Heart left ventricle (tissue), 16 donors: ENCODE data around the gene PWP1. TPM values are rescaled to one million over a fixed set of nuclear protein-coding genes. Genes with fewer than 3 reads are reported as not detected.
A peak's percentile ranks its signal among the peaks of the same experiment; 100 is the strongest.

ENCODE experiments used
- ATAC-seq, 4 donors: fragments of 200-7000 bp; cut with Tn5 transposase; one replicate each; pipeline ENCODE4 v1.9.1; 2020 to 2022; ENCODE audit warnings: moderate library complexity in 4 of 4, mild to moderate bottlenecking in 3 of 4, moderate number of reproducible peaks in 1 of 4
- DNase-seq, 5 donors: peaks; one replicate each; pipeline ENCODE4 v3.0.0-alpha.2; 2020
- H3K27ac ChIP-seq, 12 donors: fragments of 200-600 bp; sonication (generic) in 4 of 12; one replicate each; pipeline versions ENCODE4 v1.5.0 to v1.8.0; 2016 to 2022; ENCODE audit warnings: mild to moderate bottlenecking in 2 of 12
- H3K27me3 ChIP-seq, 9 donors: fragments of 200-600 bp; sonication (generic) in 2 of 9; one replicate each; pipeline versions ENCODE4 v1.5.1 to v1.8.0; 2016 to 2022; ENCODE audit warnings: mild to moderate bottlenecking in 3 of 9
- H3K36me3 ChIP-seq, 9 donors: fragments of 200-600 bp; sonication (generic) in 2 of 9; one replicate each; pipeline versions ENCODE4 v1.5.0 to v1.8.0; 2018 to 2022; ENCODE audit warnings: mild to moderate bottlenecking in 2 of 9
- H3K4me1 ChIP-seq, 12 donors: fragments of 200-600 bp; sonication (generic) in 4 of 12; one replicate each; pipeline versions ENCODE4 v1.5.0 to v1.8.0; 2016 to 2022; ENCODE audit warnings: mild to moderate bottlenecking in 3 of 12
- H3K4me3 ChIP-seq, 12 donors: fragments of 200-600 bp; sonication (generic) in 4 of 12; one replicate each; pipeline versions ENCODE4 v1.5.0 to v1.8.0; 2017 to 2022; ENCODE audit warnings: mild to moderate bottlenecking in 9 of 12, moderate library complexity in 4 of 12
- H3K9me3 ChIP-seq, 12 donors: fragments of 200-600 bp; sonication (generic) in 4 of 12; one replicate each; pipeline versions ENCODE4 v1.5.0 to v1.8.0; 2016 to 2022; ENCODE audit warnings: mild to moderate bottlenecking in 1 of 12
- CTCF ChIP-seq, 12 donors: fragments of 200-600 bp; sonication (generic) in 4 of 12; IDR thresholded peaks; one replicate each; pipeline versions ENCODE4 v1.5.0 to v1.8.0; 2018 to 2022; ENCODE audit warnings: antibody characterized with exemption in 12 of 12, mild to moderate bottlenecking in 5 of 12
- POLR2A ChIP-seq, 2 donors: fragments of 450-650 bp; IDR thresholded peaks; one replicate each; pipeline ENCODE4 v1.6.1; 2017; ENCODE audit warnings: antibody characterized with exemption in 2 of 2, mild to moderate bottlenecking in 2 of 2, moderate library complexity in 2 of 2
- WGBS, 4 donors: extraction: QIAGEN DNeasy Blood & Tissue Kit in 2 of 4; methylation state at CpG; one replicate each; pipeline versions ENCODE4 v1.1.5 to v1.1.7; 2013 to 2018; 5-methylcytosine and 5-hydroxymethylcytosine counted together
- intact Hi-C, 10 donors: fragments of 100-400 bp; cut with DNase I; formaldehyde crosslinking; loops; one replicate each; pipeline versions ENCODE4 v1.11.1 to v1.14.2; 2022
- polyA plus RNA-seq, 2 donors: library from polyadenylated mRNA; stranded (reverse); fragments of 200-250 nt; gene quantifications; one replicate each; pipeline ENCODE4 v1.2.3, GENCODE V29; 2013
- total RNA-seq, 9 donors: library from RNA; depleted of rRNA in 2 of 9; stranded (reverse); fragments of >200 nt in 2 of 9; fragmentation: NEBNext Ultra II Directional in 3 of 9; extraction: Animal tissue kit (Norgen Biotek cat#: 25700) in 3 of 9; gene quantifications; one replicate each; pipeline versions ENCODE4 v1.1.0 to v1.2.4, GENCODE V29; 2016 to 2023
- donor health status: ischemic (EF 13 %, LVEDD 7.1; RV severe dilation, severe dysfunction).
- donor health status: healthy with polysubstance abuse.
- donor health status: DM: no; HTN: yes; CAD: no.
- donor health status: DM: no; HTN: no; CAD: no.
- donor health status: ischemic (EF 25% LVEDD 6.9; RV normal size, moderate dysfunction).
- donor health status: ischemic (EF 25% LVEDD 5.7; RV mildly dilated, moderate dysfunction).
- donor health status: healthy.
- donor health status: DM: yes; HTN: yes; CAD: no.
- donor health status: ischemic (EF 35%, LVEDD 5.7; RV mildly dilated, moderate dysfunction).
- donor health status: nonischemic (EF 11% LVEDD 7.7; RV severe dilation, severe dysfunction).
- donor health status: DM: yes; HTN: yes; CAD: no.
- donor health status: PGD.
- donor health status: ischemic (EF 29% LVEDD 5.4; RV normal size, mild dysfunction).
- donor health status: nonischemic (EF 23%, LVEDD 6.1; RV moderate dilation, normal function).

The PWP1 gene
- total and polyA plus RNA-seq, 11 donors, result 7.6 to 49.7 (median 17.0) TPM

- 73 to 78% (median 76%) methylated on average over 12 to 19 of the region's 19 CpGs for WGBS, 4 donors
- intact Hi-C loops, result loop anchor here in 3 of 10 donors (10.0 kb wide), 1 partner anchor 833 kb away; the partner anchor contains the start of gene FICD (in 3 of the 3)
- Histone ChIP-seq H3K36me3 (no peaks in the 10 kb centered on the region), H3K4me1 (peaks cover 0 to 20% (median 15%) of the 10 kb centered on the region in 12 donors), H3K27ac (no peak overlapping the region), H3K4me3 (no peak overlapping the region), H3K27me3 (peaks cover 0 to 24% (median 3%) of the 10 kb centered on the region in 9 donors), H3K9me3 (no peaks in the 10 kb centered on the region)
- ATAC-seq (no peak), DNase-seq (no peak)
- no peak for TF ChIP-seq POLR2A (IDR thresholded peaks at IDR 0.05)
- no peak for TF ChIP-seq CTCF (IDR thresholded peaks at IDR 0.05)
Observed at GRCh38 chr12:107681836-107682820, 3.5 kb upstream of the PWP1 start.

DNA sequence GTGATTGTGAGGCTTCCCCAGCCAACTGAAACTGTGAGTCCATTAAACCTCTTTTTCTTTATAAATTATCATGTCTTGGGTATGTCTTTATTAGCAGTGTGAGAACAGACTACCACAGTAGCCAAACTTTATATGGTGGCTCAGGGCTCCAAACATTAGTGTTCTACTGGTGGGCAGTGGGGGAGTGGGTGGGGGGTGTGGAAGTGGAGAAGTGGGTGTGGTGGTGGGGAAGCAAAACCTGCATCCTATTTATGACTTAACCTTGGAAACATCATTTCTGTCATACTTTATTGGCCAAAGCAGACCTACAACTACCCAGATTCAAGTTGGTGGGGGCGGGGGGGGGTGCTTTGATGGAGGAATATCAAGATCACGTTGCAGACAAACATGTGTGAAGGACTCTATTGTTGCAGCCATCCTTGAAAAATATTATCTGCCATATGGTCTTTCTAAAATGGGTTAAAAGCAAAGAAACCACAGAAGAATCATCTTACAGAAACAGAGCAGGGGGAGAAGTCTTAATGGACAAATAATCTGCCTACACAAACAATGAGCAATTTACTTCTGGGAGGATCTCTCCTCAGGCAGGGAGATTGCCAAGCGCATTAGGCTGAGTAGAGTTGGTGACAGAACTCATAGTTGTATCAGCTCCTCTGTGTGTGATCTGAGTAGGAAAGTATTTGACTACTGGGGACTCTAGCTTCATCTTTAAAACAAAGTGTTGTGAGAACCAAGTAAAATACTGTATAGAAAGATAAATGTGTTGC lies 1.4 kb upstream of the PWP1 start:
- Histone ChIP-seq H3K9me3 (no peaks in the 10 kb centered on the region), H3K36me3 (peaks cover 0 to 18% (median 10%) of the 10 kb centered on the region in 9 donors), H3K4me1 (peaks cover 0 to 26% (median 18%) of the 10 kb centered on the region in 12 donors), H3K27me3 (peaks cover 0 to 10% (median 0%) of the 10 kb centered on the region in 9 donors), H3K27ac (no peak overlapping the region), H3K4me3 (peak overlapping the region in 1 of 12 donors; percentile 99)
- intact Hi-C loops, result loop anchor here in 3 of 10 donors (2.0 to 10.0 kb wide), 2 partner anchors 77 to 831 kb away; partner anchors contain the start of genes FICD (in 3 of the 3) and PRDM4 (in 1 of the 3)
- WGBS, 4 donors, result 63 to 74% (median 66%) methylated on average over 3 of the region's 3 CpGs
- no peak for DNase-seq
- no peak for ATAC-seq
- TF ChIP-seq POLR2A (IDR thresholded peaks at IDR 0.05) (no peak), CTCF (IDR thresholded peaks at IDR 0.05) (no peak)

- intact Hi-C loops, result loop anchor here in 5 of 10 donors (1.0 to 10.0 kb wide), 4 partner anchors 76 to 830 kb away; partner anchors contain the start of genes PRDM4 (in 4 of the 5) and FICD (in 3 of the 5)
- peak in 1 of 4 donors; percentile 23 for ATAC-seq
- peaks cover under 1 to 25% (median 18%) of the 10 kb centered on the region in 9 donors for H3K36me3 ChIP-seq
- peaks cover 0 to 26% (median 18%) of the 10 kb centered on the region in 12 donors for H3K4me1 ChIP-seq
- 9 to 18% (median 13%) methylated on average over 8 to 9 of the region's 9 CpGs for WGBS, 4 donors
- peak overlapping the region; percentile 70 to 99 (median 88) for H3K4me3 ChIP-seq
- H3K9me3 ChIP-seq, result no peaks in the 10 kb centered on the region
- no peak for DNase-seq
- TF ChIP-seq POLR2A (IDR thresholded peaks at IDR 0.05) (no peak), CTCF (IDR thresholded peaks at IDR 0.05) (no peak)
- peaks cover 0 to 3% (median 0%) of the 10 kb centered on the region in 9 donors for H3K27me3 ChIP-seq
- peak overlapping the region in 9 of 12 donors; percentile 61 to 85 (median 73) for H3K27ac ChIP-seq
Observed at GRCh38 chr12:107684990-107685359, 624 bp upstream of the PWP1 start.
